ENCODE results near the gene PITX3.
"Not testable (repeated sequence)": the region's sequence is repeated elsewhere in the genome, so short reads cannot be mapped to it uniquely, and the experiment has no call there.

Gene PITX3

DNA sequence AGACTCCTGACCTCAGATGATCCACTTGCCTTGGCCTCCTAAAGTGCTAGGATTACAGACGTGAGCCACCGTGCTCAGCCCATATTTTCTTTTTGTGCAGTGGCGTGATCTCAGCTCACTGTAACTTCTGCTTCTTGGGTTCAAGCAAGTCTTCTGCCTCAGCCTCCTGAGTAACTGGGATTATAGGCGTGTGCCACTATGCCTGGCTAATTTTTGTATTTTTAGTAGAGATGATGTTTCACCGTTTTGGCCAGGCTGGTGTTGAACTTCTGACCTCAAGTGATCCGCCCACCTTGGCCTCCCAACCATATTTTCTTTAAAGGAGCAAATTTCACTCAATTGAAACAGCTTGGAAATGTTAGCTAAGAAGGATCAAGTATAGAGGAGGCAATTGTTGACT lies 20.5 kb upstream of the PITX3 start:
- no peak overlapping the region for H3K4me3 ChIP-seq
- no peak for DNase-seq
- no peak overlapping the region for H3K27ac ChIP-seq
- no peaks in the 10 kb centered on the region for H3K9me3 ChIP-seq
- peaks cover 22 to 29% (median 25%) of the 10 kb centered on the region in 3 donors for H3K36me3 ChIP-seq
- H3K27me3 ChIP-seq, result no peaks in the 10 kb centered on the region
- TF ChIP-seq, protein P1, sequence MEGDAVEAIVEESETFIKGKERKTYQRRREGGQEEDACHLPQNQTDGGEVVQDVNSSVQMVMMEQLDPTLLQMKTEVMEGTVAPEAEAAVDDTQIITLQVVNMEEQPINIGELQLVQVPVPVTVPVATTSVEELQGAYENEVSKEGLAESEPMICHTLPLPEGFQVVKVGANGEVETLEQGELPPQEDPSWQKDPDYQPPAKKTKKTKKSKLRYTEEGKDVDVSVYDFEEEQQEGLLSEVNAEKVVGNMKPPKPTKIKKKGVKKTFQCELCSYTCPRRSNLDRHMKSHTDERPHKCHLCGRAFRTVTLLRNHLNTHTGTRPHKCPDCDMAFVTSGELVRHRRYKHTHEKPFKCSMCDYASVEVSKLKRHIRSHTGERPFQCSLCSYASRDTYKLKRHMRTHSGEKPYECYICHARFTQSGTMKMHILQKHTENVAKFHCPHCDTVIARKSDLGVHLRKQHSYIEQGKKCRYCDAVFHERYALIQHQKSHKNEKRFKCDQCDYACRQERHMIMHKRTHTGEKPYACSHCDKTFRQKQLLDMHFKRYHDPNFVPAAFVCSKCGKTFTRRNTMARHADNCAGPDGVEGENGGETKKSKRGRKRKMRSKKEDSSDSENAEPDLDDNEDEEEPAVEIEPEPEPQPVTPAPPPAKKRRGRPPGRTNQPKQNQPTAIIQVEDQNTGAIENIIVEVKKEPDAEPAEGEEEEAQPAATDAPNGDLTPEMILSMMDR (IDR thresholded peaks at IDR 0.05), result no peak
- intact Hi-C loops (cut with DNase I; ENCODE audit: low total_unique reads), result no loop called here
- peaks cover 0 to 18% (median 7%) of the 10 kb centered on the region in 4 donors for H3K4me1 ChIP-seq

DNA sequence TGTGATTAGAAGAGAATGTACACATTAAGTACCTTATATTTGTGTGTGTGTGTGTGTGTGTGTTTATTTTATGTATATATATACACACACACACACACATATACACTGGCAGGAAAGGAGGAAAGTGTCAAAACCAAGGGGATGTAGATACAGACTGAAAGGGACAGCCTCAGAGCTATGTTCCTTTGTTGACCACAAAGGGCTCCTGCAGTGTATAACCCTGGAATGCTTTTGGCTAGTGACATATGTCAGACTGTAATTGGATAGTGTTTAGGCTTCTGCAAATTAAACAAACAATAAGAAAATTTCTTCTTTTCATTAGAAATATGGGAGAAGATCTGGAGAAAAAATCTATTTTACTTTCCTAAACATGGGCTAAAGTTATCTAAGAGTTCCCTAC lies 19.9 kb upstream of the PITX3 start:
- intact Hi-C loops (cut with DNase I; ENCODE audit: low total_unique reads), result no loop called here
- DNase-seq, result no peak
- H3K27ac ChIP-seq, result no peak overlapping the region
- peaks cover 22 to 29% (median 25%) of the 10 kb centered on the region in 3 donors for H3K36me3 ChIP-seq
- H3K27me3 ChIP-seq, result no peaks in the 10 kb centered on the region
- TF ChIP-seq, protein P1 (IDR thresholded peaks at IDR 0.05), result no peak
- H3K4me3 ChIP-seq, result no peak overlapping the region
- no peaks in the 10 kb centered on the region for H3K9me3 ChIP-seq
- peaks cover 0 to 18% (median 5%) of the 10 kb centered on the region in 4 donors for H3K4me1 ChIP-seq

DNA sequence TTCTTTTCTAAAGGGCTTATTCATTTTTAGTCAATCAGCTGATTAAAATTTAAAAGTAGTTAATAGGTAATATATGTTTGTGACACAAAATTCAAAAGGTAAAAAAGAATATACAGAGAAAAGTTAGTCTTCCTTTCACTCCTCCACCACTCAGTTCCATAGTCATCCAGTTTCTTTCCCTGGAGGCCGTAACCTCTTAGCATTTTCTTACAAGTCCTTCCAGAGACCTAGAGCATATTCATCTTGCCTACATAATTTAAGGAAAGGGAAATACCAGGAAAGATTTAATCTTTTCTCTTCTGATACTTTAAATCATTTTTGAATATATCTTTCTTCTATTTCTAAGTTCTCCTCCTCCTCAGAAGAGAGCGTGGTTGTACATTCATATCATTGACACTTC lies 14.1 kb upstream of the PITX3 start:
- TF ChIP-seq, protein P1 (IDR thresholded peaks at IDR 0.05), result no peak
- Histone ChIP-seq H3K27ac (no peak overlapping the region), H3K9me3 (no peaks in the 10 kb centered on the region), H3K36me3 (peaks cover 9 to 14% (median 14%) of the 10 kb centered on the region in 3 donors), H3K4me1 (peaks cover 0 to 8% (median 3%) of the 10 kb centered on the region in 4 donors), H3K27me3 (no peaks in the 10 kb centered on the region), H3K4me3 (no peak overlapping the region)
- intact Hi-C loops (cut with DNase I; ENCODE audit: low total_unique reads), result no loop called here
- no peak for DNase-seq

DNA sequence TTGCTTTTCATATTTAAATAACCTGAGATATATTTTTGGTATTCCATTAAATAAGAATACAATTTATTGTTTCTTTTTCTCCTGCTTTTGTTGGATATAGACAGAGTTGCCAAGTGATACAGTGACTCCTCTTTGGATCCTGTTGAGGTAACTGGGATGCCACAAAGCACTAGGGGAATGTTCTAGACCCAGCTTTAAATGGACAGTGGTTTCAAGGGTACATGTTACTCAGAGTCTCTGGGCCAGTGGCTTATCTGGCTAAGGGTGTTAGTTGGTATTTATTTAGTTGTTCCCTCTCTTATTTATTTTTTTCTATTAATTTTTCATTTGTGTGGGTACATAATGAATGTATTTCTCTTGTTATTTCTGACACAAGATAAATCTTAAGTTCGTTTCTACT lies 13.1 kb upstream of the PITX3 start:
- intact Hi-C loops (cut with DNase I; ENCODE audit: low total_unique reads), result no loop called here
- Histone ChIP-seq H3K27me3 (no peaks in the 10 kb centered on the region), H3K36me3 (peaks cover 4 to 7% (median 6%) of the 10 kb centered on the region in 3 donors), H3K4me3 (no peak overlapping the region), H3K4me1 (peaks cover 0 to 10% (median 4%) of the 10 kb centered on the region in 4 donors), H3K27ac (no peak overlapping the region), H3K9me3 (no peaks in the 10 kb centered on the region)
- TF ChIP-seq, protein P1 (IDR thresholded peaks at IDR 0.05), result no peak
- no peak for DNase-seq

DNA sequence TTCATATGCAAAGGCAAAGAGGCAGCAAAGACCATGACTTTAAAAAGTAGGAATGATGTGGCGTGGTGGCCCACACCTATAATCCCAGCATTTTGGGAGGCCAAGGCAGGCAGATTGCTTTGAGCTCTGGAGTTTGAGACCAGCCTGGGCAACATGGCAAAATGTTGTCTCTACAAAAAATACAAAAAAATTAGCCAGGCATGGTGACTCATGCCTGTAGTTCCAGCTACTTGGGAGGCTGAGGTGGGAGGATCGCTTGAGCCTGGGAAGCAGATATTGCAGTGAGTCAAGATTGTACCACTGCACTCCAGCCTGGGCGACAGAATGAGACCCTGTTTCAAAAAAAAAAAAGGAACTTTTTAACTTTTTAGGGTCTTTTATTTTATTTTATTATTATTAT lies 11.2 kb upstream of the PITX3 start:
- DNase-seq; H3K27ac ChIP-seq; H3K36me3 ChIP-seq; H3K27me3 ChIP-seq; H3K4me3 ChIP-seq; H3K9me3 ChIP-seq; intact Hi-C loops (cut with DNase I; ENCODE audit: low total_unique reads): not testable (repeated sequence)
- H3K4me1 ChIP-seq, result peaks cover 0 to 29% (median 13%) of the 10 kb centered on the region in 4 donors

DNA sequence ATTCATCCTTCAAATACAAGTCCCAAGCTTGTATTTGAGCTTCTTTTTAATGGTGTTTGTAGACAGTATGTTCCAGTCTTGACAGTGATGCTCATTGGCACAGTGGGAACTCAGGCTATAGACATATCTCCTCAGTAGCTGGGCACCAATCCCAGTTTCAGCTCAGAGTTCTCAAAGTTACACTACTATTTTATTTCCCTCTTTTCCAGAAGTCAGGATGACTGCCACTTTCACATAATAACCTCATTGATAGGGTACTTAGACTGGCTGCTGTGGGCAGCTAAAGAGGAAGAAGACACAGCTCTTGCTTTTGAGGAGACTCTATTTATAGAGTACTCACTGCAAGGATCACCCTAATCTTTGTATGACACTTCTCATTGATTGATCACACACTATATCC lies 6.4 kb upstream of the PITX3 start:
- no peak overlapping the region for H3K27ac ChIP-seq
- H3K36me3 ChIP-seq, result peaks cover 0 to 4% (median 0%) of the 10 kb centered on the region in 3 donors
- no peak overlapping the region for H3K4me3 ChIP-seq
- H3K9me3 ChIP-seq, result no peaks in the 10 kb centered on the region
- intact Hi-C loops (cut with DNase I; ENCODE audit: low total_unique reads), result no loop called here
- peaks cover 0 to 44% (median 30%) of the 10 kb centered on the region in 4 donors for H3K4me1 ChIP-seq
- TF ChIP-seq, protein P1 (IDR thresholded peaks at IDR 0.05), result no peak
- H3K27me3 ChIP-seq, result no peaks in the 10 kb centered on the region
- DNase-seq, result no peak
